Nephron progenitor cell (in vitro differentiated cells): ENCODE measurements around the gene PIK3C2A.

Source experiments
- DNase-seq: peaks from one replicate; pipeline ENCODE4 v3.0.0; 2021
- H3K27ac Mint-ChIP-seq: 2 replicates; pipeline ENCODE4 v1.8.0; 2021; ENCODE audit warnings: mild to moderate bottlenecking, moderate library complexity, mixed read lengths
- H3K27me3 Mint-ChIP-seq: 2 replicates; pipeline ENCODE4 v1.8.0; 2021; ENCODE audit warnings: mild to moderate bottlenecking, low read depth, mixed read lengths; ENCODE audit not compliant: poor library complexity
- H3K36me3 Mint-ChIP-seq: 2 replicates; pipeline ENCODE4 v1.8.0; 2021; ENCODE audit warnings: low read depth, mixed read lengths
- H3K4me1 Mint-ChIP-seq: 2 replicates; pipeline ENCODE4 v1.8.0; 2021; ENCODE audit warnings: mixed read lengths
- H3K4me3 Mint-ChIP-seq: 2 replicates; pipeline ENCODE4 v1.8.0; 2021; ENCODE audit warnings: mild to moderate bottlenecking, moderate library complexity, mixed read lengths
- H3K9me3 Mint-ChIP-seq: 2 replicates; pipeline ENCODE4 v1.8.0; 2021; ENCODE audit warnings: mild to moderate bottlenecking, moderate library complexity, mixed read lengths
- CTCF ChIP-seq: fragments of 200-600 bp; sonication (generic); IDR thresholded peaks from 2 replicates; pipeline ENCODE4 v1.5.0; 2021; ENCODE audit warnings: antibody characterized with exemption

The PIK3C2A gene

DNA sequence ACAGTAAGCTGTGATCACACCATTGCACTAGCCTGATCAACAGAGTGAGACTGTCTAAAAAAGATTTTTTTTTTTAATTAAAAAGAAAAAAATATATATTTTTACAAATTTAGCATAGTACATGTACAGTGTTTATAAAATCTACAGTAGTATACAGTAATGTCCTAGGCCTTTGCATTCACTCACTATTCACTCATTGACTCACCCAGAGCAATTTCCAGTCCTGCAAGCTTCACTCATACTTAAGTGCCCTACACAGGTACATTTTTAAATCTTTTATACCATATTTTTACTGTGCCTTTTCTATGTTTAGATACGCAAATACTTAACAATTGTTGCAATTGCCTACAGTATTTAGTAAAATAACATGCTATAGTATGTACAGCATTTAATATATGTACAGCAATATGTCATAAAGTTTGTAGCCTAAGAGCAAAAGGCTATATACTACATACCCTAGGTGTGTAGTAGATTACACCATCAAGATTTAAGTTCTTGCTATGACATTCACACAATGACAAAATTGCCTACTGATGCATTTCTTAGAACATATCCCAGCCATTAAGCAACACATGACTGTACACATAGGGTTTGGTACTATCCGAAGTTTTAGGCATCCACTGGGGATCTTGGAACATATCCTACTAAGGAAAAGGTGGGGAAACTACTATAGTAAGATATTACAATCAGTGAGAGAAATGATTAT lies 22.8 kb downstream of the PIK3C2A start:
- H3K9me3 Mint-ChIP-seq: no peaks in the 10 kb centered on the region
- TF ChIP-seq CTCF: no peak

GRCh38 chr11:17183836-17184235 lies 23.9 kb downstream of the PIK3C2A start:
- TF ChIP-seq CTCF: no peak
- no peak for DNase-seq
- peaks cover 10% of the 10 kb centered on the region for H3K4me1 Mint-ChIP-seq
- no peak overlapping the region for H3K4me3 Mint-ChIP-seq
- no peaks in the 10 kb centered on the region for H3K27me3 Mint-ChIP-seq
- H3K9me3 Mint-ChIP-seq: no peaks in the 10 kb centered on the region
- no peak overlapping the region for H3K27ac Mint-ChIP-seq
- H3K36me3 Mint-ChIP-seq: peaks cover 37% of the 10 kb centered on the region

More for the DNA sequence above, 22.8 kb downstream of the PIK3C2A start:
- Mint-ChIP-seq H3K27ac (no peak overlapping the region), H3K36me3 (peaks cover 37% of the 10 kb centered on the region), H3K4me1 (peaks cover 10% of the 10 kb centered on the region), H3K27me3 (no peaks in the 10 kb centered on the region), H3K4me3 (no peak overlapping the region)
- no peak for DNase-seq

GRCh38 chr11:17179970-17180369 lies 27.8 kb downstream of the PIK3C2A start:
- no peak for TF ChIP-seq CTCF
- Mint-ChIP-seq H3K36me3 (peaks cover 37% of the 10 kb centered on the region), H3K4me1 (no peaks in the 10 kb centered on the region), H3K9me3 (no peaks in the 10 kb centered on the region), H3K4me3 (no peak overlapping the region), H3K27ac (no peak overlapping the region), H3K27me3 (no peaks in the 10 kb centered on the region)
- DNase-seq: no peak

GRCh38 chr11:17173332-17173731 lies 34.5 kb downstream of the PIK3C2A start:
- peaks cover 52% of the 10 kb centered on the region for H3K36me3 Mint-ChIP-seq
- no peak overlapping the region for H3K4me3 Mint-ChIP-seq
- no peaks in the 10 kb centered on the region for H3K4me1 Mint-ChIP-seq
- no peaks in the 10 kb centered on the region for H3K27me3 Mint-ChIP-seq
- H3K9me3 Mint-ChIP-seq: no peaks in the 10 kb centered on the region
- peak overlapping the region; percentile 62 for H3K27ac Mint-ChIP-seq
- no peak for DNase-seq
- TF ChIP-seq CTCF: no peak

DNA sequence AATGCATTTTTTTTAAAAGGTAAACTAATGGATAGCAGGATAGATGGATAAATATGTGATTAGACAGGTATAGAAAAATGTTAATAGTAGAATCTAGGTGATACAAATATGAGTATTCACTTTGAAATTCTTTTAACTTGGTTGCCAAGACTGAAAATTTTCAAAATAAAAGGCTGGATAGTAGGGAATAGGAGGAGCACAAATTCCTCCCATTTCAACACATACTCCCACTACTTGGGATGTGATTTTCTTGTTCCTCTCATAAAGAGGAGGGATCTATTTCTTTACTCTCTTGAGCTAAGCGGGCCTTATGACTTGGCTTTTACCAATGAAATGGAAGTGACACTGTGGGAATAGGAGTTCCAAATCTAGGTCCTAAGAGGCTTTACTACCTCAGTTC lies 35.9 kb downstream of the PIK3C2A start:
- Mint-ChIP-seq H3K36me3 (peaks cover 56% of the 10 kb centered on the region), H3K4me3 (no peak overlapping the region), H3K27ac (peak overlapping the region; percentile 20), H3K27me3 (no peaks in the 10 kb centered on the region), H3K9me3 (no peaks in the 10 kb centered on the region), H3K4me1 (no peaks in the 10 kb centered on the region)
- no peak for TF ChIP-seq CTCF
- DNase-seq: no peak

DNA sequence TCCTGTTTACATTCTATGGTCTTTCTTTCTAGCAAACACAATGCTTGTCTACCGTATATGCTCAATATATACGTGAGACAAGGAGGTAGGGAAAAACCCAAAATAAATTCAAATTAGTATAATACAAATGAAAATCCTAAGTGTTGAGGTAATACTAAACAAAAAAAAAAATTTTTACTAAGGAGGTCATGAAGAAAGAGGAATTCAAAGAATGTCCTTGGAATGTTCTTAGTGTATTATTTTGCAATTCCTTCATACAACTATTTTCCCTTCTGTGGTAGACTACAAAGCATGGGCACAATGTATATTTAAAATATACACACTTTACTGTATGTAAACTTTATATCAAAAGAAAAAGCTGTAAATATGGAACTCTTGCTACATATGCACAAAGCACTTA lies 36.4 kb downstream of the PIK3C2A start:
- Mint-ChIP-seq H3K4me1 (no peaks in the 10 kb centered on the region), H3K27ac (no peak overlapping the region), H3K4me3 (no peak overlapping the region), H3K27me3 (no peaks in the 10 kb centered on the region), H3K9me3 (no peaks in the 10 kb centered on the region), H3K36me3 (peaks cover 56% of the 10 kb centered on the region)
- no peak for TF ChIP-seq CTCF
- no peak for DNase-seq
